IPS DF 6.9 (cell line): ENCODE results near the gene GNAQ.

ENCODE experiments used
- DNase-seq: peaks from one replicate; pipeline ENCODE4 v3.0.0-alpha.2; 2013; ENCODE audit warnings: low read depth, low spot score
- H3K27ac ChIP-seq: one replicate; pipeline ENCODE4 v1.5.1; 2013; ENCODE audit warnings: low read length, control low read depth
- H3K27me3 ChIP-seq: 2 replicates; pipeline ENCODE4 v1.6.1; 2013; ENCODE audit warnings: mild to moderate bottlenecking, low read length; ENCODE audit not compliant: control insufficient read depth, insufficient read depth
- H3K36me3 ChIP-seq: 2 replicates; pipeline ENCODE4 v1.6.1; 2013; ENCODE audit warnings: low read length; ENCODE audit not compliant: control insufficient read depth, insufficient read depth
- H3K4me1 ChIP-seq: 2 replicates; pipeline ENCODE4 v1.6.1; 2013; ENCODE audit warnings: low read length; ENCODE audit not compliant: control insufficient read depth, insufficient read depth
- H3K4me3 ChIP-seq: 2 replicates; pipeline ENCODE4 v1.5.1; 2013; ENCODE audit warnings: mild to moderate bottlenecking, low read length
- H3K9me3 ChIP-seq: 2 replicates; pipeline ENCODE4 v1.6.1; 2013; ENCODE audit warnings: low read length, inconsistent platforms; ENCODE audit not compliant: control insufficient read depth, insufficient read depth
- WGBS: extraction: QIAGEN DNeasy Blood & Tissue Kit; methylation state at CpG from one replicate; pipeline ENCODE4 v1.1.7; 2013; ENCODE audit warnings: mixed read lengths, missing lambda C conversion rate; ENCODE audit not compliant: insufficient read length, insufficient coverage; 5-methylcytosine and 5-hydroxymethylcytosine counted together

Gene GNAQ

GRCh38 chr9:78005231-78006002 is 26.2 kb downstream of the GNAQ start:
- Histone ChIP-seq H3K4me1 (no peaks in the 10 kb centered on the region), H3K4me3 (no peak overlapping the region), H3K36me3 (no peaks in the 10 kb centered on the region), H3K27me3 (no peaks in the 10 kb centered on the region), H3K27ac (no peak overlapping the region), H3K9me3 (no peaks in the 10 kb centered on the region)
- no CpG with 5 or more reads among the region's 9 CpGs for WGBS
- no peak for DNase-seq

DNA sequence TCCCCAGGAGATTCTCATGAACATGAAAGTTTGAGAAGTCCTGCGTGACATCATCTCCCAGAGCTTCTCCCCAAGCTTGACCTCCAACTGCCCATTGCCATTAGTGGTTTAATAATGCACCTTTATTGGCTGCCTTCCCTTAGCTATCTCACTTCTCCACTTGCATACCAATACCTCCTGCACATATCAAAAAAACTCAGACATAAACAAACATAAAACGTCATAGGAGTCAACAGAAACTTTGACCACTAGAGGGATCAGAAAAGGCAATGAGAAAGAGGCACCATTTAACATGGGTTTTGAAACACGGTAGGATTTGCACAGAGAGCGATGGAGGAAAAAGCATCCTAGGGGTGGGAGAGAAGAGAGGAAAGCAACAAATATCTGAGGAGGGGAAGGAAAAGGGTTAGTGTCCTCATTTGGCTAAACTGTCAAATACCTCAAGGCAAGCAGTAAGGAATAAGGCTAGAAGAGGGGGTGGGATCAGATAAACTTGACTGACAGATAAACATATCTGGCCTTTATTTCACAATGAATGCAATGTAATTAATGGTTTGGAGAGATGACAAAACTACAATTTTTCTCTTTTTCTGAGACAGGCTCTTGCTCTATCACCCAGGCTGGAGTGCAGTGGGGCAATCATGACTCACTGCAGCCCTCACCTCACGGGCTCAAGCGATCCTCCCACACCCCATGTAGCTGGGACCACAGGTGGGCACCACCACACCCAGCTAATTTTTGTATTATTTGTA is 27.0 kb downstream of the GNAQ start:
- no peaks in the 10 kb centered on the region for H3K9me3 ChIP-seq
- no peaks in the 10 kb centered on the region for H3K36me3 ChIP-seq
- H3K4me3 ChIP-seq: no peak overlapping the region
- WGBS: no CpG with 5 or more reads among the region's 6 CpGs
- no peak overlapping the region for H3K27ac ChIP-seq
- DNase-seq: no peak
- H3K4me1 ChIP-seq: no peaks in the 10 kb centered on the region
- no peaks in the 10 kb centered on the region for H3K27me3 ChIP-seq

- Histone ChIP-seq H3K4me3 (no peak overlapping the region), H3K27me3 (no peaks in the 10 kb centered on the region), H3K4me1 (no peaks in the 10 kb centered on the region), H3K36me3 (no peaks in the 10 kb centered on the region), H3K9me3 (no peaks in the 10 kb centered on the region), H3K27ac (no peak overlapping the region)
- DNase-seq: no peak
- no CpG with 5 or more reads among the region's 4 CpGs for WGBS
Observed at GRCh38 chr9:78003730-78004129, 27.9 kb downstream of the GNAQ start.

DNA sequence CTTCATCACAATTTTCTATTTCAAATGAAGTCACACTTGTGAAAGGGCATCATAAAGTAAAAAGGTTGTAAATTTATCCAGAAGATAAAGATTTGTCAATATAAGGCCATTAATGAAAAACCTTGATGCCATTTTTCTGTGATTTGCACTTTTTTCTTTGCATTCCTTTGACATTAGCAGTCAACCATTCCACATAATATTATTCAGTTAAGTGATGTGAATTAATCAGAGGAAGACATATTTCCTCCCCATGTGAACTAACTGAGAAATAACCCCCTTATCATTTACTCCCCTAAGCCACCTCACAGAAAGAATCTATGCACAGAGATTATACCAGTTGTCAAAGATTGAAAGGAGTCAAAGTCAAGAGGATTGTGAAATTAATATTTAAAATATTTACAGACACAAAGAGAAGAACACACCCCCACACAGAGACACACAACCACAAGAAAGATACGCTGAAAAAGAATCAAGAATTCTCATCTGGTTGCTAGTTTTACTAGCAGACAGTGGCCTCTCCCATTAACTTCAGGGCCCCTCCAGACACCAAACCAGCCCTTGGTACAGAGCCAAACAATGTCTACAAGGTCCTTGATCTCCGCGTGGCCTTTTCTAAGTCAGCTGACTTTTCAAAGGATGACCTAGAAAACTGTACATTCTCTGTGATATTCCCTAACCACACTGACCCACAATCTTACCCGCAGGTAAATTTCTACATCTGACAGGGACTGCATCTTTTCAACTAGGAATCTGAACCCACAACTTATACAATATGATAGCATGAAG is 29.5 kb downstream of the GNAQ start:
- no peak overlapping the region for H3K27ac ChIP-seq
- no peaks in the 10 kb centered on the region for H3K9me3 ChIP-seq
- no peaks in the 10 kb centered on the region for H3K36me3 ChIP-seq
- WGBS: no CpG with 5 or more reads among the region's 4 CpGs
- no peak for DNase-seq
- no peaks in the 10 kb centered on the region for H3K27me3 ChIP-seq
- H3K4me3 ChIP-seq: no peak overlapping the region
- H3K4me1 ChIP-seq: peaks cover 2% of the 10 kb centered on the region; the same call in 1 of the 2 replicates

GRCh38 chr9:78000221-78000620 is 31.4 kb downstream of the GNAQ start:
- Histone ChIP-seq H3K36me3 (no peaks in the 10 kb centered on the region), H3K4me3 (no peak overlapping the region), H3K27me3 (no peaks in the 10 kb centered on the region), H3K9me3 (no peaks in the 10 kb centered on the region), H3K4me1 (peaks cover 2% of the 10 kb centered on the region; the same call in 1 of the 2 replicates), H3K27ac (no peak overlapping the region)
- WGBS: no CpG with 5 or more reads among the region's 2 CpGs
- no peak for DNase-seq

DNA sequence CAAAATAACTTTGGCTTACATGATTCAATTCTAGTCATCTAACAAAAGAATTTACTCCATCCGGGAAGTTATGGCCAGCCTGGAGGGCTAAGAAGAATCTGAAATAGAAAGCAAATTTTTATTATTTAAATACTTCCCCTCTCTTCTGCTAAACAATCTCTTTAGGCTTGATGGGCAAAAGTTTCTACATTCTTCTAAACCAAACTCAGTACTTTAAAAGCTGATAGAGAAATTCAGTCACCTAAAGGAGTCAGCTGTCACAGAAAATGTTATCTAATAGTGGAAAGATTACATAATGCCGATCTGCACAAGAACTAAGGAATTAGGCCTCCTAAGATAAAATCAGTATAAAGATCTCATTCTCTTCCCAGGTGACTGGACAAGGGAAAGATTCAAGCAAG is 32.4 kb downstream of the GNAQ start:
- Histone ChIP-seq H3K27me3 (no peaks in the 10 kb centered on the region), H3K9me3 (no peaks in the 10 kb centered on the region), H3K4me1 (peaks cover 2% of the 10 kb centered on the region; the same call in 1 of the 2 replicates), H3K27ac (no peak overlapping the region), H3K36me3 (no peaks in the 10 kb centered on the region), H3K4me3 (no peak overlapping the region)
- DNase-seq: no peak
- WGBS: no CpG with 5 or more reads among the region's 2 CpGs

DNA sequence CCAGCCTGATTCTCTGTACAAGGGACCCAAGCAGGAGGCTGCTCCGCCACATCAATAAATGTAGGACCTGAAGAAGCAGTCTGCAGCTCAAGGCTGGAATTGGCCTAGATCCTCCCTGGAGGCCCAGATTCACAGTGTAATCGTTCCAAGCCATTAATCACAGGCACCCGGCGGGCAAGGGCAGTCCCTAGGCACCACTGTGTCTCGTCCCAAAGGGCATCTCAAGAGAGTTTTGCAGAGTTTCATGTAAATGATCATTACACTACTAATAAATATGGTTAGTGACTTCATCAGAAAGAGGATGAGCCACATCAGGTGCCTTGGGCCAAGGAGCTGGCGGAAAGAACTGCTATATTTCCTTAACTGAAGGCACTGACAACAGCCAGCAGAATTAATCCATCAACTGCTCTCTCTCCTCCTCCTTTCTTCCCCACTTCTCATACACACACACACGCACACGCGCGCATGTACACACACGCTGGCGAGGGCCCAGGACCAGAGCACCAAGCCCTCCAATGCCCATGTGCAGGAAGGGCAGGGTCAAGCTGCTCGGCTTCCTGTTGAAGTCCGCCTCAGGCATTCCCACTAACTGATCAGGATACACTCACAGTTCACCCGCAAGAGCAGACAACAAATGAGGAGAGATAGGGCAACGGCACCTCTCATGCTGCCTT is 33.9 kb downstream of the GNAQ start:
- H3K36me3 ChIP-seq: no peaks in the 10 kb centered on the region
- H3K4me3 ChIP-seq: no peak overlapping the region
- H3K27me3 ChIP-seq: no peaks in the 10 kb centered on the region
- peaks cover 2% of the 10 kb centered on the region; the same call in 1 of the 2 replicates for H3K4me1 ChIP-seq
- H3K27ac ChIP-seq: no peak overlapping the region
- H3K9me3 ChIP-seq: no peaks in the 10 kb centered on the region
- WGBS: no CpG with 5 or more reads among the region's 16 CpGs
- no peak for DNase-seq

DNA sequence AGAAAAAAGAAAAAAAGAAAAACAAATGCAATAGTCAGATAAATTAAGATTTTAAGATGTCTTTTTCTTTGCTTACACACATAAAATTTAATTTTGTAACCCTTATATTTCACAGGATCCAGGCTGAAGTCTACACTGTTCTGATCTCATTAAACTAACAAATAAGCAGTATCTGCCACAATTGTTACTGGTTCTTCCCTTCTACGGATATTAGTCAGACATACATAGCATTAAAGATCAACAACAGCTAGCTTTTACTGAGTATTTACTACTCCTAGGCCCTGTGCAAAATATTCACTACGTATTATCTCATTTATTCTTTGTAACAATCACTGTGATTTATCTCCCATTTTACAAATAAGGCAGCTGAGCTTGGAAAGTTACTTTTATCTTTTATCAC is 34.9 kb downstream of the GNAQ start:
- Histone ChIP-seq H3K27ac (no peak overlapping the region), H3K4me3 (no peak overlapping the region), H3K36me3 (no peaks in the 10 kb centered on the region), H3K9me3 (no peaks in the 10 kb centered on the region), H3K27me3 (no peaks in the 10 kb centered on the region), H3K4me1 (peaks cover 2% of the 10 kb centered on the region; the same call in 1 of the 2 replicates)
- DNase-seq: no peak
- no CpG with 5 or more reads among the region's 2 CpGs for WGBS

DNA sequence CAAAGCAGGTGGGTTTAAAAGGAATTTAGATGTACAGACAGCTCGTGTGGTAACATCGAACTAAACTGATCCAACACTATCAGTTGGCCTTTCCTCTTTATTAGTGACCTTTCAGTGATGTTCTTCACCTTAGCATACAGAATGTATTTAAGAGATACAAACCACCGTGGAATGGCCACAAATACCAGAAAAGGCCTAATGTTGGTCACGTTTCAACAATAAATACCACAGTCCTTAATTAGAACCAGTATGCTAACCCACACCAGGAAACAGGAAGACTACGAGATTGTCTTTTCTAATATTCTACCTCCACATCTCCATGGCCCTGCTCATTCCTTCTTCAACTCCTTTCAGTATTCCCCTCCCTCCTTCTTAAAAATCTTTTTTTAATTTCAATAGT is 40.4 kb downstream of the GNAQ start:
- no peaks in the 10 kb centered on the region for H3K27me3 ChIP-seq
- DNase-seq: no peak
- no peaks in the 10 kb centered on the region for H3K9me3 ChIP-seq
- no peaks in the 10 kb centered on the region for H3K4me1 ChIP-seq
- H3K4me3 ChIP-seq: no peak overlapping the region
- H3K36me3 ChIP-seq: no peaks in the 10 kb centered on the region
- no CpG with 5 or more reads among the region's 5 CpGs for WGBS
- no peak overlapping the region for H3K27ac ChIP-seq

DNA sequence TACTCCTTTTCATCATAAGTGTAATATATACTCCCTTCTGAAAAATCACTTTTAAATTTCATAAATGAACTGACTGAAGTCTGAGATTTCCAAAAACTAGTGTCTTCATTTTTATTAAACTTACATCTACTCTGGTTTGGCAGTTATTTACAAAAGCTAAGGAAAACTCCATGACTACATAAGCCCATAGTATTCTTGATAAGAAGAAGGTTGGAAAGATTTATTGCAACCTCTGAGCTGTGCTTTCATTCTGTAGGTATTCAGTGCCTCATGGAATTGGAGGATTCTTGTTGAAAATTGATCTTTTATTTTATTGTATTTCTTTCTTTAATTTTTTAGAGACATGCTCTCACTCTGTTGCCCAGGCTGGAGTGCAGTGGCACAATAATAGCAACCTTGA is 41.7 kb downstream of the GNAQ start:
- no peaks in the 10 kb centered on the region for H3K9me3 ChIP-seq
- H3K4me3 ChIP-seq: no peak overlapping the region
- no peak for DNase-seq
- no peaks in the 10 kb centered on the region for H3K36me3 ChIP-seq
- H3K27ac ChIP-seq: no peak overlapping the region
- no peaks in the 10 kb centered on the region for H3K27me3 ChIP-seq
- no peaks in the 10 kb centered on the region for H3K4me1 ChIP-seq
